IMR-90 (cell line): ENCODE data around the gene DNM3. TPM values are rescaled to one million over a fixed set of nuclear protein-coding genes. Genes with fewer than 3 reads are reported as not detected.

Experiments used
- ATAC-seq: fragments of 200-7000 bp; cut with Tn5 transposase; 2 replicates; pipeline ENCODE4 v1.9.1; 2020; ENCODE audit warnings: low read depth, mild to moderate bottlenecking, moderate library complexity
- BruUV-seq: library from RNA; stranded (reverse); fragments of 400-500 nt; replicated peaks from 2 replicates; lab custom pipeline; 2021; lab: Mats Ljungman, UMichigan
- CTCF ChIA-PET: fragments of 300-600 bp; formaldehyde crosslinking; extraction: SDS; loops from one replicate; lab custom pipeline; 2021; ENCODE audit warnings: antibody characterized with exemption; lab: Yijun Ruan, JAX
- POLR2A ChIA-PET: fragments of 300-600 bp; sonication (Branson Sonifier 250); formaldehyde crosslinking; loops from one replicate; lab custom pipeline; 2022; ENCODE audit warnings: antibody characterized with exemption; ENCODE audit not compliant: unreplicated experiment; lab: Charles Lee
- DNase-seq: peaks from one replicate; pipeline ENCODE4 v3.0.0; 2013
- H2AFZ ChIP-seq: replicated peaks from 2 replicates; pipeline ENCODE3; 2013; ENCODE audit warnings: low read length, mild to moderate bottlenecking; ENCODE audit not compliant: poor library complexity
- H2AK5ac ChIP-seq: 2 replicates; pipeline ENCODE4 v1.6.1; 2013; ENCODE audit warnings: low read depth, low read length, inconsistent platforms
- H2AK9ac ChIP-seq: replicated peaks from 2 replicates; pipeline ENCODE3; 2013; ENCODE audit warnings: mild to moderate bottlenecking, low read depth, low read length, moderate library complexity; ENCODE audit not compliant: poor library complexity
- H2BK120ac ChIP-seq: 2 replicates; pipeline ENCODE4 v1.6.1; 2013; ENCODE audit warnings: low read depth, low read length, inconsistent platforms
- H2BK15ac ChIP-seq: 3 replicates; pipeline ENCODE4 v1.6.1; 2013; ENCODE audit warnings: low read depth, low read length, inconsistent platforms
- H2BK20ac ChIP-seq: 2 replicates; pipeline ENCODE4 v1.6.1; 2013; ENCODE audit warnings: low read depth, mild to moderate bottlenecking, inconsistent platforms, low read length, moderate library complexity
- H2BK5ac ChIP-seq: 2 replicates; pipeline ENCODE4 v1.6.1; 2013; ENCODE audit warnings: mild to moderate bottlenecking, low read depth, low read length, inconsistent platforms; ENCODE audit not compliant: poor library complexity, severe bottlenecking
- H3K14ac ChIP-seq: replicated peaks from 2 replicates; pipeline ENCODE4 v1.6.1; 2013; ENCODE audit warnings: low read depth, low read length, inconsistent platforms
- H3K18ac ChIP-seq: 2 replicates; pipeline ENCODE4 v1.6.1; 2013; ENCODE audit warnings: low read depth, low read length, control low read depth
- H3K23ac ChIP-seq: 2 replicates; pipeline ENCODE4 v1.6.1; 2013; ENCODE audit warnings: low read depth, low read length, inconsistent platforms
- H3K27ac ChIP-seq: 2 replicates; pipeline ENCODE4 v1.5.1; 2013; ENCODE audit warnings: mild to moderate bottlenecking, control low read depth, low read length; ENCODE audit not compliant: insufficient read depth
- H3K27me3 ChIP-seq: 2 replicates; pipeline ENCODE4 v1.6.1; 2013; ENCODE audit warnings: low read length; ENCODE audit not compliant: control insufficient read depth, insufficient read depth
- H3K36me3 ChIP-seq: 2 replicates; pipeline ENCODE4 v1.6.1; 2013; ENCODE audit warnings: low read length, mixed read lengths; ENCODE audit not compliant: control insufficient read depth, insufficient read depth
- H3K4ac ChIP-seq: 2 replicates; pipeline ENCODE4 v1.6.1; 2013; ENCODE audit warnings: low read depth, low read length, inconsistent platforms
- H3K4me1 ChIP-seq: 2 replicates; pipeline ENCODE4 v1.6.1; 2013; ENCODE audit warnings: low read length, mixed read lengths; ENCODE audit not compliant: control insufficient read depth, insufficient read depth
- H3K4me2 ChIP-seq: 2 replicates; pipeline ENCODE4 v1.6.1; 2013; ENCODE audit warnings: low read depth, mild to moderate bottlenecking, control low read depth, low read length, moderate library complexity
- H3K4me3 ChIP-seq: 2 replicates; pipeline ENCODE4 v1.5.1; 2013; ENCODE audit warnings: low read depth, mild to moderate bottlenecking, control low read depth, low read length, moderate library complexity; ENCODE audit not compliant: insufficient read depth
- H3K56ac ChIP-seq: 2 replicates; pipeline ENCODE4 v1.6.1; 2013; ENCODE audit warnings: low read length, inconsistent platforms; ENCODE audit not compliant: insufficient read depth; ENCODE audit errors: extremely low read depth
- H3K79me1 ChIP-seq, 2 experiments: 2 replicates each; pipeline ENCODE4 v1.6.1; 2013; ENCODE audit warnings: low read length in 2 of 2, inconsistent platforms in 1 of 2, low read depth in 1 of 2
- H3K9ac ChIP-seq: 2 replicates; pipeline ENCODE4 v1.6.1; 2013; ENCODE audit warnings: low read depth, low read length, control low read depth
- H3K9me1 ChIP-seq: 2 replicates; pipeline ENCODE4 v1.6.1; 2013; ENCODE audit warnings: low read length, inconsistent platforms; ENCODE audit not compliant: insufficient read depth
- H3K9me3 ChIP-seq: 2 replicates; pipeline ENCODE4 v1.6.1; 2013; ENCODE audit warnings: low read length; ENCODE audit not compliant: control insufficient read depth, insufficient read depth
- H4K20me1 ChIP-seq: 2 replicates; pipeline ENCODE4 v1.6.1; 2013; ENCODE audit warnings: low read length, inconsistent platforms; ENCODE audit not compliant: insufficient read depth
- H4K5ac ChIP-seq: 2 replicates; pipeline ENCODE4 v1.6.1; 2013; ENCODE audit warnings: mild to moderate bottlenecking, low read depth, low read length, control low read depth
- H4K8ac ChIP-seq, 2 experiments: 2 replicates each; pipeline ENCODE4 v1.6.1; 2013; ENCODE audit warnings: low read depth in 2 of 2, low read length in 2 of 2, control low read depth in 1 of 2, inconsistent platforms in 1 of 2
- H4K91ac ChIP-seq: 2 replicates; pipeline ENCODE4 v1.6.1; 2013; ENCODE audit warnings: low read depth, low read length, inconsistent platforms; ENCODE audit not compliant: insufficient read depth
- CHD1 ChIP-seq: IDR thresholded peaks from 2 replicates; pipeline ENCODE4 v1.6.1; 2012; ENCODE audit warnings: low read depth, low read length, improper control_type of control experiment
- NFE2L2 ChIP-seq: fragments of 150-350 bp; IDR thresholded peaks from 2 replicates; pipeline ENCODE4 v1.6.1; 2016; ENCODE audit warnings: low read depth, mild to moderate bottlenecking, low read length
- RAD21 ChIP-seq: IDR thresholded peaks from 2 replicates; pipeline ENCODE4 v1.6.1; 2012; ENCODE audit warnings: low read length, improper control_type of control experiment
- RCOR1 ChIP-seq: IDR thresholded peaks from 2 replicates; pipeline ENCODE4 v1.6.1; 2012; ENCODE audit warnings: mild to moderate bottlenecking, low read length, improper control_type of control experiment; ENCODE audit not compliant: insufficient replicate concordance
- WGBS, 2 experiments: methylation state at CpG; one replicate each; pipeline versions ENCODE4 v1.1.5 to v1.1.7; 2013; ENCODE audit warnings: missing lambda C conversion rate in 2 of 2; ENCODE audit not compliant: insufficient read length in 1 of 2; ENCODE audit errors: extremely low coverage in 2 of 2; 5-methylcytosine and 5-hydroxymethylcytosine counted together
- dilution Hi-C: fragments of 300-500 bp; cut with HindIII; formaldehyde crosslinking; loops from one replicate; pipeline ENCODE4 v1.14.3; 2018; ENCODE audit warnings: low sequenced_read_pairs; ENCODE audit not compliant: unreplicated experiment
- in situ Hi-C: fragments of 300-500 bp; cut with MboI; formaldehyde crosslinking; loops from 3 replicates; pipeline ENCODE4 v1.14.3; 2019; ENCODE audit warnings: low sequenced_read_pairs, inconsistent platforms, mixed read lengths
- intact Hi-C: fragments of 100-400 bp; cut with micrococcal nuclease; formaldehyde crosslinking; loops from 2 replicates; pipeline ENCODE4 v1.10.0; 2022
- polyA plus RNA-seq, 3 experiments: library from polyadenylated mRNA; depleted of rRNA; stranded (reverse); fragments of >200 nt; gene quantifications; 2 replicates each; pipeline ENCODE4 v1.2.3, GENCODE V29; 2012; ENCODE audit warnings: low replicate concordance in 1 of 3
- total RNA-seq: library from RNA; depleted of rRNA; stranded (reverse); fragments of >200 nt; gene quantifications from 2 replicates; pipeline ENCODE4 v1.2.3, GENCODE V29; 2012
- TF ChIP-seq, protein P1 (sequence below): fragments of 150-350 bp; IDR thresholded peaks from 2 replicates; pipeline ENCODE4 v1.6.1; 2017; ENCODE audit warnings: mild to moderate bottlenecking, antibody characterized with exemption, low read length, low read depth

Gene DNM3
- total and polyA plus RNA-seq, 2 of the 4 experiments (the other 2 are of a cell fraction), result 0.36 TPM

GRCh38 chr1:172450524-172450885 lies 609.2 kb downstream of the DNM3 start:
- Histone ChIP-seq H2BK15ac (no peak overlapping the region), H3K23ac (no peak overlapping the region), H4K5ac (no peak overlapping the region), H2AK5ac (no peak overlapping the region), H3K27me3 (peaks cover 9% of the 10 kb centered on the region), H3K9ac (no peak overlapping the region), H2BK20ac (no peak overlapping the region), H2AK9ac (no peak overlapping the region), H2BK120ac (no peak overlapping the region), H4K91ac (no peak overlapping the region), H2BK5ac (no peak overlapping the region), H3K56ac (no peak overlapping the region), H3K4ac (no peak overlapping the region), H3K79me1 (no peaks in the 10 kb centered on the region), H3K4me1 (peaks cover 10% of the 10 kb centered on the region), H3K4me3 (no peak overlapping the region), H2AFZ (no peak overlapping the region), H4K8ac (no peak overlapping the region), H3K27ac (no peak overlapping the region), H3K18ac (no peak overlapping the region), H4K20me1 (no peaks in the 10 kb centered on the region), H3K4me2 (no peak overlapping the region), H3K9me3 (no peaks in the 10 kb centered on the region), H3K9me1 (peaks cover 7% of the 10 kb centered on the region; the same call in 1 of the 2 replicates), H3K36me3 (no peaks in the 10 kb centered on the region), H3K14ac (no peak overlapping the region)
- POLR2A ChIA-PET, result no interaction called here
- TF ChIP-seq NFE2L2 (no peak), CHD1 (no peak), RCOR1 (no peak), RAD21 (no peak)
- TF ChIP-seq, protein P1, sequence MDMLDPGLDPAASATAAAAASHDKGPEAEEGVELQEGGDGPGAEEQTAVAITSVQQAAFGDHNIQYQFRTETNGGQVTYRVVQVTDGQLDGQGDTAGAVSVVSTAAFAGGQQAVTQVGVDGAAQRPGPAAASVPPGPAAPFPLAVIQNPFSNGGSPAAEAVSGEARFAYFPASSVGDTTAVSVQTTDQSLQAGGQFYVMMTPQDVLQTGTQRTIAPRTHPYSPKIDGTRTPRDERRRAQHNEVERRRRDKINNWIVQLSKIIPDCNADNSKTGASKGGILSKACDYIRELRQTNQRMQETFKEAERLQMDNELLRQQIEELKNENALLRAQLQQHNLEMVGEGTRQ, result no peak
- ATAC-seq (no peak), DNase-seq (no peak)
- CTCF ChIA-PET, result interaction anchor here (0.6 to 1.6 kb wide), 2 partner anchors 22 to 269 kb away, joined by 3 to 10 read pairs; no protein-coding TSS in a partner anchor
- in situ Hi-C loops (loop anchor here (5.0 kb wide), 1 partner anchor 267 kb away; no protein-coding TSS in a partner anchor), dilution Hi-C loops (no loop called here), intact Hi-C loops (loop anchor here (1.0 to 2.0 kb wide), 2 partner anchors 82 to 269 kb away; partner anchors contain the start of gene SUCO)
- no TSS peak for BruUV-seq
- 20% methylated on average over 1 of the region's 7 CpGs; no CpG with 5 or more reads in 1 of the 2 experiments for WGBS, 2 experiments
